Measurements from ENCODE around the gene INHBC. TPM values are rescaled to one million over a fixed set of nuclear protein-coding genes. Genes with fewer than 3 reads are reported as not detected.
"Not testable (repeated sequence)": the region's sequence is repeated elsewhere in the genome, so short reads cannot be mapped to it uniquely, and the experiment has no call there.

Gene INHBC
- polyA plus RNA-seq, 4 donors: 0.03 to 0.49 TPM; not detected in 2

DNA sequence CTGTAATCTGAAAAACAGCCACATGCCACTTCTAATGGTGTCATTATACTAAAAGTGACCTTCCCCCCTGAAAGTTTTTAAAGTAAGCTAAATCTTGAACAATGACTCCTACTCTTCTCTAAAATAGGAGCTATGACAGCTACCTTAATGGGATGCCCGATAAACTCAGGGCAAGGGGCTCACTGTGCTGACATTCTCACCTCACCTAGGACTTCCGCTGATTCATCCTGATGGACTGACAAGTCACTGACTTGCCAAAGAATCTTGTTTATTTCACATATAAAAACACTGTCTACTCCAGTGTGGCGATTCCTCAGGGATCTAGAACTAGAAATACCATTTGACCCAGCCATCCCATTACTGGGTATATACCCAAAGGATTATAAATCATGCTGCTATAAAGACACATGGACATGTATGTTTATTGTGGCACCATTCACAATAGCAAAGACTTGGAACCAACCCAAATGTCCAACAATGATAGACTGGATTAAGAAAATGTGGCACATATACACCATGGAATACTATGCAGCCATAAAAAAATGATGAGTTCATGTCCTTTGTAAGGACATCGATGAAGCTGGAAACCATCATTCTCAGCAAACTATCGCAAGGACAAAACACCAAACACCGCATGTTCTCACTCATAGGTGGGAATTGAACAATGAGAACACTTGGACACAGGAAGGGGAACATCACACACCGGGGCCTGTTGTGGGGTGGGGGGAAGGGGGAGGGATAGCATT, 34.7 kb upstream of the INHBC start:
- peaks cover 0 to 19% (median 3%) of the 10 kb centered on the region in 3 donors for H3K36me3 ChIP-seq (ENCODE audit: control insufficient read depth in 3 of 3, insufficient read depth in 2 of 3, low read depth in 1 of 3, low read length in 3 of 3)
- not testable (repeated sequence) for DNase-seq; H3K27ac ChIP-seq (ENCODE audit: low read depth in 1 of 3, low read length in 2 of 3); H3K9me3 ChIP-seq (ENCODE audit: control insufficient read depth in 2 of 2, insufficient read depth in 1 of 2, low read depth in 1 of 2, low read length in 1 of 2); H3K27me3 ChIP-seq (ENCODE audit: control insufficient read depth in 3 of 3, insufficient read depth in 3 of 3, low read length in 3 of 3); H3K4me1 ChIP-seq (ENCODE audit: control insufficient read depth in 3 of 3, insufficient read depth in 2 of 3, low read depth in 1 of 3, low read length in 2 of 3); H3K4me3 ChIP-seq (ENCODE audit: low read depth in 1 of 3, low read length in 3 of 3); FAIRE-seq
- WGBS, 3 donors: 97 to 99% (median 98%) methylated on average over 6 to 7 of the region's 7 CpGs

DNA sequence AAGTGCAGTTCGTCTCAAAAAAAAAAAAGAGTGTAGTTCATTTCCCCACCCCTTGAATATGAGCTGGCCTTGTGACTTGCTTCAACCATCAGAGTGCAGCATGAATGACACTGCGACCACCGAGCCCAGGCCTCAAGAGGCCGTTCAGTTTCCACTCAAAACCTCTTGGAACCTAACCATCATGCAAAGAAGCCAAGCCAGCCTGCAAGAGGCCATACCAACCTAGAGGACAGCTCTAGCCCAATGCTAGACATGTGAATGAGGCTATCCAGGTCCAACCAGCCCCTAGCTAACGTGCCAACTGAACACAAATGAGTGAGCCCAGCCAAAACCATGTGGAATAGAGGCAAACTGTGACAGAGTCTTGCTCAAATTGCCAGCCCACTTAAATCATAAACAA, 33.4 kb upstream of the INHBC start:
- DNase-seq: no peak
- no peaks in the 10 kb centered on the region for H3K4me1 ChIP-seq (ENCODE audit: control insufficient read depth in 3 of 3, insufficient read depth in 2 of 3, low read depth in 1 of 3, low read length in 2 of 3)
- no peaks in the 10 kb centered on the region for H3K27me3 ChIP-seq (ENCODE audit: control insufficient read depth in 3 of 3, insufficient read depth in 3 of 3, low read length in 3 of 3)
- FAIRE-seq: no peak
- 76 to 92% (median 89%) methylated on average over 5 of the region's 5 CpGs for WGBS, 3 donors
- no peak overlapping the region for H3K4me3 ChIP-seq (ENCODE audit: low read depth in 1 of 3, low read length in 3 of 3)
- H3K27ac ChIP-seq (ENCODE audit: low read depth in 1 of 3, low read length in 2 of 3): no peak overlapping the region
- no peaks in the 10 kb centered on the region for H3K9me3 ChIP-seq (ENCODE audit: control insufficient read depth in 2 of 2, insufficient read depth in 1 of 2, low read depth in 1 of 2, low read length in 1 of 2)
- peaks cover 0 to 15% (median 3%) of the 10 kb centered on the region in 3 donors for H3K36me3 ChIP-seq (ENCODE audit: control insufficient read depth in 3 of 3, insufficient read depth in 2 of 3, low read depth in 1 of 3, low read length in 3 of 3)

DNA sequence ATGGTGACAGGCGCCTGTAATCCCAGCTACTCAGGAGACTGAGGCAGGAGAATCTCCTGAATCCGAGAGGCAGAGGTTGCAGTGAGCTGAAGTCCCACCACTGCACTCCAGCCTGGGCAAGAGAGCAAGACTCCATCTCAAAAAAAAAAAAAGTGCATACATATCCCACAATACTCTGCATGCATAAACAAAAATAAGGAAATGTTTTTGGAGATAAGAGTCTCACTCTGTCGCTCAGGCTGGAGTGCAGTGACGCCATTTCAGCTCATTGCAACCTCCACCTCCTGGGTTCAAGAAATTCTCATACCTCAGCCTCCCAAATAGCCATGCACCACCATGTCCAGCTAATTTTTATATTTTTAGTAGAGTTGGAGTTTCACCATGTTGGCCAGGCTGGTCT, 32.4 kb upstream of the INHBC start:
- H3K36me3 ChIP-seq (ENCODE audit: control insufficient read depth in 3 of 3, insufficient read depth in 2 of 3, low read depth in 1 of 3, low read length in 3 of 3): peaks cover 0 to 13% (median 3%) of the 10 kb centered on the region in 3 donors
- 95 to 98% (median 98%) methylated on average over 4 of the region's 4 CpGs for WGBS, 3 donors
- not testable (repeated sequence) for H3K9me3 ChIP-seq (ENCODE audit: control insufficient read depth in 2 of 2, insufficient read depth in 1 of 2, low read depth in 1 of 2, low read length in 1 of 2); H3K27ac ChIP-seq (ENCODE audit: low read depth in 1 of 3, low read length in 2 of 3); H3K27me3 ChIP-seq (ENCODE audit: control insufficient read depth in 3 of 3, insufficient read depth in 3 of 3, low read length in 3 of 3); H3K4me3 ChIP-seq (ENCODE audit: low read depth in 1 of 3, low read length in 3 of 3); DNase-seq; H3K4me1 ChIP-seq (ENCODE audit: control insufficient read depth in 3 of 3, insufficient read depth in 2 of 3, low read depth in 1 of 3, low read length in 2 of 3); FAIRE-seq

GRCh38 chr12:57404966-57405640, 29.5 kb upstream of the INHBC start:
- Histone ChIP-seq H3K36me3 (ENCODE audit: control insufficient read depth in 3 of 3, insufficient read depth in 2 of 3, low read depth in 1 of 3, low read length in 3 of 3) (peaks cover 0 to 13% (median 0%) of the 10 kb centered on the region in 3 donors), H3K9me3 (ENCODE audit: control insufficient read depth in 2 of 2, insufficient read depth in 1 of 2, low read depth in 1 of 2, low read length in 1 of 2) (no peaks in the 10 kb centered on the region), H3K27ac (ENCODE audit: low read depth in 1 of 3, low read length in 2 of 3) (no peak overlapping the region), H3K4me3 (ENCODE audit: low read depth in 1 of 3, low read length in 3 of 3) (no peak overlapping the region), H3K4me1 (ENCODE audit: control insufficient read depth in 3 of 3, insufficient read depth in 2 of 3, low read depth in 1 of 3, low read length in 2 of 3) (no peaks in the 10 kb centered on the region), H3K27me3 (ENCODE audit: control insufficient read depth in 3 of 3, insufficient read depth in 3 of 3, low read length in 3 of 3) (no peaks in the 10 kb centered on the region)
- WGBS, 3 donors: 83 to 95% (median 87%) methylated on average over 5 of the region's 5 CpGs
- FAIRE-seq: no peak
- DNase-seq: no peak

DNA sequence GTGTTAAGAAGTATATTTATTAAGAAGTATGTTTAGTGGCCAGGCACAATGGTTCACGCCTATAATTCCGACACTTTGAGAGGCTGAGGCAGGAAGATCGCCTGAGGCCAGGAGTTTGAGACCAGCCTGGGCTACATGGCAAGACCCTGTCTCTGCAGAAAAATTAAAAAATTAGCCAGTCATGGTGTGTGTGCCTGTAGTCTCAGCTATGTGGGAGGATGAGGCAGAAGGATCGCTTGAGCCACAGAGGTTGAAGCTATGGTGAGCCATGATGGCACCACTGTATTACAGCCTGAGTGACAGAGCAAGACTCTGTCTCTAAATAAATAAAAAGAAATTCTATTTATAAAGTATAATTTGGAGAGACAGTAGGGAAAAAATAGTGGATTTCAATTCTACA, 24.1 kb upstream of the INHBC start:
- no peak for DNase-seq
- Histone ChIP-seq H3K27me3 (ENCODE audit: control insufficient read depth in 3 of 3, insufficient read depth in 3 of 3, low read length in 3 of 3) (no peaks in the 10 kb centered on the region), H3K4me1 (ENCODE audit: control insufficient read depth in 3 of 3, insufficient read depth in 2 of 3, low read depth in 1 of 3, low read length in 2 of 3) (no peaks in the 10 kb centered on the region), H3K4me3 (ENCODE audit: low read depth in 1 of 3, low read length in 3 of 3) (no peak overlapping the region), H3K9me3 (ENCODE audit: control insufficient read depth in 2 of 2, insufficient read depth in 1 of 2, low read depth in 1 of 2, low read length in 1 of 2) (no peaks in the 10 kb centered on the region), H3K27ac (ENCODE audit: low read depth in 1 of 3, low read length in 2 of 3) (no peak overlapping the region), H3K36me3 (ENCODE audit: control insufficient read depth in 3 of 3, insufficient read depth in 2 of 3, low read depth in 1 of 3, low read length in 3 of 3) (peaks cover 0 to 11% (median 0%) of the 10 kb centered on the region in 3 donors)
- 94 to 98% (median 97%) methylated on average over 4 of the region's 4 CpGs for WGBS, 3 donors
- no peak for FAIRE-seq

- H3K27ac ChIP-seq (ENCODE audit: low read depth in 1 of 3, low read length in 2 of 3); H3K4me3 ChIP-seq (ENCODE audit: low read depth in 1 of 3, low read length in 3 of 3); H3K36me3 ChIP-seq (ENCODE audit: control insufficient read depth in 3 of 3, insufficient read depth in 2 of 3, low read depth in 1 of 3, low read length in 3 of 3); H3K4me1 ChIP-seq (ENCODE audit: control insufficient read depth in 3 of 3, insufficient read depth in 2 of 3, low read depth in 1 of 3, low read length in 2 of 3); H3K27me3 ChIP-seq (ENCODE audit: control insufficient read depth in 3 of 3, insufficient read depth in 3 of 3, low read length in 3 of 3); FAIRE-seq; H3K9me3 ChIP-seq (ENCODE audit: control insufficient read depth in 2 of 2, insufficient read depth in 1 of 2, low read depth in 1 of 2, low read length in 1 of 2); DNase-seq: not testable (repeated sequence)
- WGBS, 3 donors: 94 to 99% (median 96%) methylated on average over 5 to 6 of the region's 6 CpGs
Measured at GRCh38 chr12:57414160-57414559, 20.4 kb upstream of the INHBC start.

DNA sequence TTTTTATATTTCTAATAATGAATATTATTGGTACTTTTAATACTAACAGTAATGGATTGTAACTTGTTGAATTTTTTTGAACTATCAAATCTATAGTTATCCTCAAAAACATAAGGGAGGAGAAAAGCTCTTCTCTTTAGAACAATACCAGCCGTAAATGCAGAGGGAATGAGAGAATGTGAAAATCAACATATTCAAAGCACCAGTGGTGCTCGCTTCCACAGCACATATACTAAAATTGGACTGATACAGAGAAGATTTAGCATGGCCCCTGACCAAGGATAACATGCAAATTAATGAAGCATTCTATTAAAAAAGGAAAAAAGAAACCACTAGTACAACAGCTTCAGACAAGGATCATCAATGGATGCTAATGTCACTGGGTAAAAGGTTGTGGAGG, 19.5 kb upstream of the INHBC start:
- 84 to 96% (median 95%) methylated on average over 2 of the region's 2 CpGs for WGBS, 3 donors
- no peaks in the 10 kb centered on the region for H3K9me3 ChIP-seq (ENCODE audit: control insufficient read depth in 2 of 2, insufficient read depth in 1 of 2, low read depth in 1 of 2, low read length in 1 of 2)
- H3K4me3 ChIP-seq (ENCODE audit: low read depth in 1 of 3, low read length in 3 of 3): no peak overlapping the region
- H3K36me3 ChIP-seq (ENCODE audit: control insufficient read depth in 3 of 3, insufficient read depth in 2 of 3, low read depth in 1 of 3, low read length in 3 of 3): peaks cover 0 to 10% (median 0%) of the 10 kb centered on the region in 3 donors
- H3K27me3 ChIP-seq (ENCODE audit: control insufficient read depth in 3 of 3, insufficient read depth in 3 of 3, low read length in 3 of 3): no peaks in the 10 kb centered on the region
- no peaks in the 10 kb centered on the region for H3K4me1 ChIP-seq (ENCODE audit: control insufficient read depth in 3 of 3, insufficient read depth in 2 of 3, low read depth in 1 of 3, low read length in 2 of 3)
- H3K27ac ChIP-seq (ENCODE audit: low read depth in 1 of 3, low read length in 2 of 3): no peak overlapping the region
- FAIRE-seq: no peak
- DNase-seq: no peak

DNA sequence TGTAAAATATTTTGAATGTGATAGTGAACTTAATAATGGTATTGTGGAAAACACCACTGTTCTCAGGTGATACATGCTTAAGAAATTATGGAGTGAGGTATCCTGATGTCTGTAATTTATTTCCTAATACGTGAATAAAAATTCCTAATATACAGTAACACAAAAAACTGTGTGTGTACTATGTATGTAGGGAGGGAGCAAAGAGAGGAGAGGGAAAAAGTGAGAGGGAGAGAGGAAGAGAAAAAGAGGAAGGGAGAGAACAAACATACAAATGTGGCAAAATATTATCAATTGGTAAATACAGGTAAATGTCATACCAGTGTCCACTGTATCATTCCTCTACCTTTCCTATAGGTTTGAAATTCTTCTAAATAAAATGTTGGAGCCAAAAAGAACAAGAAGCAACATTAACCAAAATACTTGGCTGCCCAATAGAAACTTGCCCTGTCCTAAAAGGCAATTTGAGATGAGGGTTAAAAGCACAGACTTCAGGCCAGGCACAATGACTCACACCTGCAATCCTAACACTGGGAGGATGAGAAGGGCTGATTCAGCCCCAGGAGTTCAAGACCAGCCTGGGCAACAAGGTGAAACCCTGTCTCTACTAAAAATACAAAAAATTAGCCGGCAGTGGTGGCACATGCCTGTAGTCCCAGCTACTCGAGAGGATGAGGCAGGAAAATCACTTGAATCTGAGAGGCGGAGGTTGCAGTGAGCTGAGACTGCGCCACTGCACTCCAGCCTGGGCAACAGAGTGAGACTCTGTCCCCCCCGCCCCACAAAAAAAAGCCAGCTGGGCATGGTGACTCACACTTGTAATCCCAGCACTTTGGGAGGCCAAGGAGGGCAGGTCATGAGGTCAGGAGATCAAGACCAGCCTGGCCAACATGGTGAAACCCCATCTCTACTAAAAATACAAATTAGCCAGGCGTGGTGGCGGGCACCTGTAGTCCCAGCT, 18.3 kb upstream of the INHBC start:
- WGBS, 3 donors: 88 to 94% (median 91%) methylated on average over 8 of the region's 8 CpGs

More for the DNA sequence above, 18.3 kb upstream of the INHBC start:
- no peaks in the 10 kb centered on the region for H3K4me1 ChIP-seq (ENCODE audit: control insufficient read depth in 3 of 3, insufficient read depth in 2 of 3, low read depth in 1 of 3, low read length in 2 of 3)
- FAIRE-seq (no peak), DNase-seq (no peak)
- H3K27me3 ChIP-seq (ENCODE audit: control insufficient read depth in 3 of 3, insufficient read depth in 3 of 3, low read length in 3 of 3): no peaks in the 10 kb centered on the region
- no peak overlapping the region for H3K27ac ChIP-seq (ENCODE audit: low read depth in 1 of 3, low read length in 2 of 3)
- peaks cover 0 to 11% (median 2%) of the 10 kb centered on the region in 3 donors for H3K36me3 ChIP-seq (ENCODE audit: control insufficient read depth in 3 of 3, insufficient read depth in 2 of 3, low read depth in 1 of 3, low read length in 3 of 3)
- no peak overlapping the region for H3K4me3 ChIP-seq (ENCODE audit: low read depth in 1 of 3, low read length in 3 of 3)
- no peaks in the 10 kb centered on the region for H3K9me3 ChIP-seq (ENCODE audit: control insufficient read depth in 2 of 2, insufficient read depth in 1 of 2, low read depth in 1 of 2, low read length in 1 of 2)
